GM12891 (cell line): ENCODE data around the gene S100A10.

Source experiments
- POLR2A ChIP-seq: IDR thresholded peaks from 2 replicates; pipeline ENCODE4 v1.6.1; 2011; ENCODE audit warnings: low read depth, low read length, control low read depth
- POLR2AphosphoS5 ChIP-seq: IDR thresholded peaks from 2 replicates; pipeline ENCODE4 v1.6.1; 2011; ENCODE audit warnings: low read depth, low read length, control low read depth

- TF ChIP-seq POLR2AphosphoS5 = no peak
- no peak for TF ChIP-seq POLR2A
Measured at GRCh38 chr1:152029929-152030211, 36.2 kb upstream of the S100A10 start.
